ENCODE data around the gene S1PR3. TPM values are rescaled to one million over a fixed set of nuclear protein-coding genes. Genes with fewer than 3 reads are reported as not detected.

S1PR3 gene
- total RNA-seq, 2 experiments from 2014 or later, result 0.31 to 0.33 TPM

DNA sequence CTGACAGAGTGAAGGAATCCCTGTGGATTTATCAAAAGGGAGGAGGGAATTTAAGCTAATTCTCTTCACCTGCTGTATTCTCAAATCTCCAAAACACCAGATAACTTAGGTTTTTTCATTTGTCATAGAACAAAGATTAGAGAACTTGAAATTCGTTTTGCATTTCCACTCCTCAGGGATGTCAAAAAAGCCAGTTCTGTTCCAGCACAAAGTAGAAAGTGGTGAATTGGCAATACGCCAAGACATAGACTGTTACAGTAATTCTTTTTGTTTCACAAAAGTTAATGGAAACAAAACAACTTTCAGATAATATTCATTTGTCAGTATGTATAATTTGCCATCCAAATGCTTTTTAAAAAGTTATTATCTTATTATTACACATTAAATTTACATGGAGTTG, 15.0 kb downstream of the S1PR3 start:
- POLR2A ChIA-PET, result no interaction called here
- Histone ChIP-seq H3K9me3 (ENCODE audit: control insufficient read depth in 1 of 2, insufficient read depth in 1 of 2, low read length in 2 of 2) (no peaks in the 10 kb centered on the region), H3K27ac (ENCODE audit: low read depth in 1 of 2, low read length in 2 of 2) (no peak overlapping the region), H3K4me3 (ENCODE audit: low read length) (no peak overlapping the region), H3K4me1 (ENCODE audit: insufficient read depth, low read length) (peaks cover under 1% of the 10 kb centered on the region), H3K36me3 (ENCODE audit: insufficient read depth, low read length) (no peaks in the 10 kb centered on the region), H3K27me3 (ENCODE audit: control insufficient read depth in 1 of 2, insufficient read depth in 2 of 2, low read length in 2 of 2) (peaks cover 5 to 6% of the 10 kb centered on the region in 2 experiments)
- Mint-ChIP-seq H3K27ac (no peak overlapping the region), H3K4me1 (ENCODE audit: low read depth) (no peaks in the 10 kb centered on the region), H3K27me3 (peaks cover 24% of the 10 kb centered on the region), H3K4me3 (no peak overlapping the region), H3K36me3 (ENCODE audit: low read depth) (no peaks in the 10 kb centered on the region), H3K9me3 (no peaks in the 10 kb centered on the region)
- DNase-seq (no peak), ATAC-seq (ENCODE audit: poor library complexity) (no peak)
- TF ChIP-seq, protein P1, sequence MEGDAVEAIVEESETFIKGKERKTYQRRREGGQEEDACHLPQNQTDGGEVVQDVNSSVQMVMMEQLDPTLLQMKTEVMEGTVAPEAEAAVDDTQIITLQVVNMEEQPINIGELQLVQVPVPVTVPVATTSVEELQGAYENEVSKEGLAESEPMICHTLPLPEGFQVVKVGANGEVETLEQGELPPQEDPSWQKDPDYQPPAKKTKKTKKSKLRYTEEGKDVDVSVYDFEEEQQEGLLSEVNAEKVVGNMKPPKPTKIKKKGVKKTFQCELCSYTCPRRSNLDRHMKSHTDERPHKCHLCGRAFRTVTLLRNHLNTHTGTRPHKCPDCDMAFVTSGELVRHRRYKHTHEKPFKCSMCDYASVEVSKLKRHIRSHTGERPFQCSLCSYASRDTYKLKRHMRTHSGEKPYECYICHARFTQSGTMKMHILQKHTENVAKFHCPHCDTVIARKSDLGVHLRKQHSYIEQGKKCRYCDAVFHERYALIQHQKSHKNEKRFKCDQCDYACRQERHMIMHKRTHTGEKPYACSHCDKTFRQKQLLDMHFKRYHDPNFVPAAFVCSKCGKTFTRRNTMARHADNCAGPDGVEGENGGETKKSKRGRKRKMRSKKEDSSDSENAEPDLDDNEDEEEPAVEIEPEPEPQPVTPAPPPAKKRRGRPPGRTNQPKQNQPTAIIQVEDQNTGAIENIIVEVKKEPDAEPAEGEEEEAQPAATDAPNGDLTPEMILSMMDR (IDR thresholded peaks at IDR 0.05), result no peak
- intact Hi-C loops (cut with DNase I, micrococcal nuclease), result no loop called here
- CTCF ChIA-PET, result no interaction called here

DNA sequence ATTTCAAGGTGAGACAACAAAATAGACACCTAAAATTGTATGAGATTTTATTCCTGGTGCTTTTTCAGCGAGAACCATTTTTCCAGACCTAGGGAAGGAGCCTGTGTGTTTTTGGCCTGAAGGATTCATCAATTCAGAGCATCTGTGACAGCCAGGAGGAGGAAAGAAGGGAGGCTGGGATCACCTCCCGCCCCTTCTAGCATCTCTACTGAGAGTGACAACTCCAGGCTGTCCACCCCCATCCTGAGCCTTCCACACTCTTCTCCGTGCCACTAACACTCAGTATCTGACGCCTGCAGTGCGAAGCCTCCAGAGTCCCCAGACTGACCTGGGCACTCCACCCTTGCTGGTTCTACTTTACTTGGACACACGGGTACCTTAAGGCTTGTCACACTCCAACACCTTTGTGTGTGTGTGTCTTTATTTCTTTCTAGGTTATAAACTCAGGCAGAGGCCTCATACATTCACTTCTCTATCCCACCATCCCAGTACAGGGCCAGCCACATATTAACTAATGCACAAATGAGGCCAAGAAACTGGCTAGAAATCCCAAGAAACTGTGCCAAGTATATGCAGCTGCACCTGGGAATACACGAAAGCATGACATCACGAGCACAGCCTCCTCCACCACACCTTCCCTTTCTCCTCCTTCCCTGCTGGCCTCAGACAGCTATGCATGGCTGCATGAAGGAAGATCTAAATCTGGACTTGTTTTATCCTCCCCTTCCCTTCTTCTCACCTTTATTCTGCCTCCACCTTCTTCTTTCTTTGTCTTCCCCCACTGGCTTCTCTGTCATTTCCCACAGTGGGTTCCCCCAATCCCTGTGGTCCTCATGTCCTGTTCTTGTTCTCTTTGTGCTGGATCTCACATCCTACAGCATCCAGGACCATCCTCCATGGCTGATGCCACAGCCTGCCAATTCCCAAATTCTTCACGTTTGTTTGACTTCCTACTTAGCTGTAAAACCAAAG, 16.0 kb downstream of the S1PR3 start:
- H3K36me3 ChIP-seq (ENCODE audit: insufficient read depth, low read length), result no peaks in the 10 kb centered on the region
- no peaks in the 10 kb centered on the region for H3K4me1 Mint-ChIP-seq (ENCODE audit: low read depth)
- peaks cover 0 to under 1% of the 10 kb centered on the region in 2 experiments for H3K27me3 ChIP-seq (ENCODE audit: control insufficient read depth in 1 of 2, insufficient read depth in 2 of 2, low read length in 2 of 2)
- TF ChIP-seq, protein P1 (IDR thresholded peaks at IDR 0.05), result no peak
- H3K4me3 ChIP-seq (ENCODE audit: low read length), result no peak overlapping the region
- H3K27ac Mint-ChIP-seq, result no peak overlapping the region
- H3K27me3 Mint-ChIP-seq, result peaks cover 16% of the 10 kb centered on the region
- intact Hi-C loops (cut with DNase I, micrococcal nuclease), result no loop called here
- no peak overlapping the region for H3K27ac ChIP-seq (ENCODE audit: low read depth in 1 of 2, low read length in 2 of 2)
- DNase-seq (no peak), ATAC-seq (ENCODE audit: poor library complexity) (no peak)
- no peaks in the 10 kb centered on the region for H3K9me3 Mint-ChIP-seq
- no peaks in the 10 kb centered on the region for H3K9me3 ChIP-seq (ENCODE audit: control insufficient read depth in 1 of 2, insufficient read depth in 1 of 2, low read length in 2 of 2)
- H3K4me1 ChIP-seq (ENCODE audit: insufficient read depth, low read length), result no peaks in the 10 kb centered on the region
- POLR2A ChIA-PET, result no interaction called here
- CTCF ChIA-PET, result no interaction called here
- H3K36me3 Mint-ChIP-seq (ENCODE audit: low read depth), result no peaks in the 10 kb centered on the region
- no peak overlapping the region for H3K4me3 Mint-ChIP-seq

DNA sequence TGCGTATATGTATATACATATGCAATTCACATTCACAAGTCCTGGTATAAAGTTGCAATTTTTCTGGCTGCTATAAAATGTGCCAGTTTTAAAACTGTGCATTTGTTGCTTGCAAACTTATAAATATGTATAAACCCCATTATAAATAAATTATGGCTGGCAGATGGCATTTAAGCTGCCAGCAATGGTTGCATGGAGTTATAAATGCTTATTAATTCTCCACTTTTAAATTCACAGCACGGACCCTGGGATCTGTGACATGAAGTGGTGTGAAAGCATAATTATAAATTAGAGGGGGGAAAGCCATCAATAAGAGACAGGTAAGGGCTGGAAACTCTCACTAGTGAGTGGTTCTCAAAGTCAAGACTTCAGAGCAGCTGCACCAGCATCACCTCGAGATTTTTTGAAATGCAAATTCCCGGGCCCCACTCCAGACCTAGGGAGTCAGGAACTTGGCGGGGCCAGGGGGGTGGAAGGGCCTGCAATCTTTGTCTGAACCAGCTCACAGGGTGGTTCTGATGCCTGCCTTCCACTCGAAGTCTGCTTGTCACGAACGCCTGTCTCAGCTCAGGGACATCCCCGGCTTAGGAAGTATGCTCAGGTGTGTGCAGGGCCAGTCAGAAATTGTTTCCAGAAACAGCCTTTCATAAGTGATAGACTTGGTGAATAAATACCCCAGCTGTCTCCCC, 16.9 kb downstream of the S1PR3 start:
- no peaks in the 10 kb centered on the region for H3K27me3 ChIP-seq (ENCODE audit: control insufficient read depth in 1 of 2, insufficient read depth in 2 of 2, low read length in 2 of 2)

More for the DNA sequence above, 16.9 kb downstream of the S1PR3 start:
- TF ChIP-seq, protein P1 (IDR thresholded peaks at IDR 0.05), result no peak
- H3K4me3 ChIP-seq (ENCODE audit: low read length), result no peak overlapping the region
- no peaks in the 10 kb centered on the region for H3K4me1 ChIP-seq (ENCODE audit: insufficient read depth, low read length)
- no peaks in the 10 kb centered on the region for H3K9me3 ChIP-seq (ENCODE audit: control insufficient read depth in 1 of 2, insufficient read depth in 1 of 2, low read length in 2 of 2)
- ChIA-PET POLR2A (no interaction called here), CTCF (no interaction called here)
- Mint-ChIP-seq H3K27me3 (peaks cover 7% of the 10 kb centered on the region), H3K27ac (no peak overlapping the region), H3K4me3 (no peak overlapping the region), H3K9me3 (no peaks in the 10 kb centered on the region), H3K36me3 (ENCODE audit: low read depth) (no peaks in the 10 kb centered on the region), H3K4me1 (ENCODE audit: low read depth) (no peaks in the 10 kb centered on the region)
- H3K36me3 ChIP-seq (ENCODE audit: insufficient read depth, low read length), result no peaks in the 10 kb centered on the region
- intact Hi-C loops (cut with DNase I, micrococcal nuclease), result no loop called here
- DNase-seq, result no peak
- no peak overlapping the region for H3K27ac ChIP-seq (ENCODE audit: low read depth in 1 of 2, low read length in 2 of 2)
- ATAC-seq (ENCODE audit: poor library complexity), result no peak
